PC-3 (cell line): ENCODE data around the gene AP1B1.

Source experiments
- EZH2 ChIP-seq: fragments of 300-600 bp; sonication (generic); IDR thresholded peaks from one replicate; pipeline ENCODE4 v1.6.1; 2017; ENCODE audit warnings: antibody characterized with exemption, mild to moderate bottlenecking, low read length; ENCODE audit not compliant: unreplicated experiment
- EZH2phosphoT487 ChIP-seq: fragments of 300-600 bp; sonication (generic); IDR thresholded peaks from 2 replicates; pipeline ENCODE4 v1.6.1; 2018; ENCODE audit warnings: mild to moderate bottlenecking, antibody characterized with exemption, low read length, borderline replicate concordance
- TF ChIP-seq, protein P1 (sequence below): fragments of 300-600 bp; sonication (generic); conservative IDR thresholded peaks from 2 replicates; pipeline ENCODE4 v1.5.1; 2017; ENCODE audit warnings: antibody characterized with exemption, low read depth, mild to moderate bottlenecking, low read length

DNA sequence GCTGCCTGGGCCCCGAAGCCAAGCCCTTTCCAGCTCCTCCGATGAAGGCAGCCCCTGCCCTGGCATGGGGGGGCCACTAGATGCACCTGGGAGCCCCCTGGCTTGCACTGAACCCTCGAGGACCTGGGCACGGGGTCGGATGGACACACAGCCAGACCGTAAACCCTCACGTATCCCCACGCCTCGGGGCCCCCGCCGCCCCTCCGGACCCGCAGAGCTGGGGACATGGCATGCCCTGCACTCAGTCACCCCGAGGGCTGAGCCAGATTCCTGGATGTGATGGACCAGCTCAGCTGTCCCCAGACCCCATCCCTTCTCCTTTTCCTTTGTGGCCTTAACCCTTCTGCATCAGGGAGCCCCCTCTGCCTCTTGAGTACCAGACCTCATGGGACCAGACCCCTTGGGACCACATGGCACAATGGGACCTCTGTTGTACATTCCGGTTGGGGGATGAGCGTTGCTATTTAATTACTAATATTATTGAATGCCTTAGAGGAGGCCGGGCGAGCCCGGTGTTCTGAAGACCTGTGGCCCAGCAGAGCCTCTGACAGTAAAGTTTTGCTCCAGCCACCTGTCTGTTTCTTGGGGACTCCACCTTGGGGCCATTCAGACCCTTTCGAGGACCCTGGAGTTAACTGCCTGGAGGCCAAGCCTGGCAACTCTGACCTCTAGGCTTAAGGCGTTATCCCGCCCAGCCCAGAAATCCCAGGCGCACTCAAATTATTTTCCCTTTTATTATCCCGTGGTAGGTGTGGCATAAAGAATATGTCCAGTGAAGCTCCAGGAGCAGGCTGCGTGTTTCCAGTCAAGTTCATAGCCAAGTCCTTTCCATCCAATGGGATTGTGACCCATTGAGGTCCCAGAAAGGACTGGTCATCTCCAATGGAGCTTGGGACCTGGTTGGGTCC, 75.9 kb downstream of the AP1B1 start:
- TF ChIP-seq, protein P1, sequence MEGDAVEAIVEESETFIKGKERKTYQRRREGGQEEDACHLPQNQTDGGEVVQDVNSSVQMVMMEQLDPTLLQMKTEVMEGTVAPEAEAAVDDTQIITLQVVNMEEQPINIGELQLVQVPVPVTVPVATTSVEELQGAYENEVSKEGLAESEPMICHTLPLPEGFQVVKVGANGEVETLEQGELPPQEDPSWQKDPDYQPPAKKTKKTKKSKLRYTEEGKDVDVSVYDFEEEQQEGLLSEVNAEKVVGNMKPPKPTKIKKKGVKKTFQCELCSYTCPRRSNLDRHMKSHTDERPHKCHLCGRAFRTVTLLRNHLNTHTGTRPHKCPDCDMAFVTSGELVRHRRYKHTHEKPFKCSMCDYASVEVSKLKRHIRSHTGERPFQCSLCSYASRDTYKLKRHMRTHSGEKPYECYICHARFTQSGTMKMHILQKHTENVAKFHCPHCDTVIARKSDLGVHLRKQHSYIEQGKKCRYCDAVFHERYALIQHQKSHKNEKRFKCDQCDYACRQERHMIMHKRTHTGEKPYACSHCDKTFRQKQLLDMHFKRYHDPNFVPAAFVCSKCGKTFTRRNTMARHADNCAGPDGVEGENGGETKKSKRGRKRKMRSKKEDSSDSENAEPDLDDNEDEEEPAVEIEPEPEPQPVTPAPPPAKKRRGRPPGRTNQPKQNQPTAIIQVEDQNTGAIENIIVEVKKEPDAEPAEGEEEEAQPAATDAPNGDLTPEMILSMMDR, result no peak
- TF ChIP-seq EZH2, result no peak
- no peak for TF ChIP-seq EZH2phosphoT487
